Naive thymus-derived CD8-positive, alpha-beta T cell (primary cell): Measurements from ENCODE around the gene TMEM41B. TPM values are rescaled to one million over a fixed set of nuclear protein-coding genes. Genes with fewer than 3 reads are reported as not detected.
"Not testable (repeated sequence)": the region's sequence is repeated elsewhere in the genome, so short reads cannot be mapped to it uniquely, and the experiment has no call there.

Experiments
- ATAC-seq, 2 donors: fragments of 150-1000 bp; cut with Tn5 transposase in 1 of 2; sonication (Bioruptor Pico), chemical (Tn5 transposase) in 1 of 2; 1 replicate in 1 of 2; 2 replicates in 1 of 2; pipeline ENCODE4 v1.10.0; 2021; ENCODE audit warnings: mild to moderate bottlenecking in 2 of 2, moderate library complexity in 2 of 2
- POLR2A ChIA-PET: fragments of 350-600 bp; sonication (Branson Sonifier 250); formaldehyde crosslinking; loops from one replicate; lab custom pipeline; 2021; ENCODE audit warnings: antibody characterized with exemption; lab: Charles Lee
- DNase-seq, 10 donors: peaks; one replicate each; pipeline versions ENCODE4 v3.0.0 to v3.0.0-alpha.2; 2020 to 2022
- H3K27ac Mint-ChIP-seq, 10 donors: one replicate each; pipeline ENCODE4 v1.8.0; 2020 to 2022; ENCODE audit warnings: mild to moderate bottlenecking in 10 of 10, mixed read lengths in 10 of 10, moderate library complexity in 4 of 10, inconsistent platforms in 1 of 10
- H3K27me3 Mint-ChIP-seq, 5 donors: one replicate each; pipeline ENCODE4 v1.8.0; 2021 to 2022; ENCODE audit warnings: mixed read lengths in 5 of 5
- H3K36me3 Mint-ChIP-seq, 3 donors: one replicate each; pipeline ENCODE4 v1.8.0; 2020 to 2022; ENCODE audit warnings: mixed read lengths in 3 of 3, mild to moderate bottlenecking in 2 of 3, inconsistent platforms in 1 of 3
- H3K4me1 Mint-ChIP-seq, 4 donors: one replicate each; pipeline ENCODE4 v1.8.0; 2021 to 2022; ENCODE audit warnings: mixed read lengths in 4 of 4
- H3K4me3 Mint-ChIP-seq, 10 donors: one replicate each; pipeline ENCODE4 v1.8.0; 2020 to 2022; ENCODE audit warnings: mild to moderate bottlenecking in 10 of 10, mixed read lengths in 10 of 10, moderate library complexity in 6 of 10, inconsistent platforms in 1 of 10
- H3K9me3 Mint-ChIP-seq, 9 donors: one replicate each; pipeline ENCODE4 v1.8.0; 2020 to 2022; ENCODE audit warnings: mixed read lengths in 9 of 9, mild to moderate bottlenecking in 3 of 9, inconsistent platforms in 1 of 9, moderate library complexity in 1 of 9
- polyA plus RNA-seq, 3 donors: library from polyadenylated mRNA; unstranded; fragments of 300-500 nt; fragmentation: Illumina TruSeq; gene quantifications; one replicate each; pipeline ENCODE4 v1.2.3, GENCODE V29; 2021
- total RNA-seq, 8 experiments: library from RNA in 2 of 8; stranded (reverse) in 2 of 8; gene quantifications; one replicate each; pipeline ENCODE4 v1.2.3 and lab custom pipeline; 2021 to 2026

The TMEM41B gene
- total and polyA plus RNA-seq, 5 experiments from 2014 or later = 7.4 to 84.9 (median 16.3) TPM

DNA sequence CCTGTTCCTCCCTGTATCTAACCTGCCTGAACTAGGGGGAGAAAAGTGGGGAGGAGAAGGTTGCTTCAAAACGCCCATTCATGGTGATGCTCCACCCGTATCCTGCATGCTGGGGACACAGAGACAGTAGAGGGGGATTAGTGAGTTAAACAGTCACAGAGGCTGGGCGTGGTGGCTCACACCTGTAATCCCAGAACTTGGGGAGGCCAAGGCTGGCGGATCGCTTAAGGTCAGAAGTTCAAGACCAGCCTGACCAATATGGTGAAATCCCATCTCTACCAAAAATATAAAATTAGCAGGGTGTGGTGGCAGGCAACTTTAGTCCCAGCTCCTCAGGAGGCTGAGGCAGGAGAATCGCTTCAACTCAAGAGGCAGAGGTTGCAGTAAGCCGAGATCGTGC lies 47.5 kb downstream of the TMEM41B start:
- H3K27me3 Mint-ChIP-seq = peaks cover 0 to 1% (median 0%) of the 10 kb centered on the region in 5 donors
- H3K4me3 Mint-ChIP-seq = peak overlapping the region in 5 of 10 donors; percentile 87 to 91 (median 89)
- DNase-seq (no peak), ATAC-seq (no peak)
- no peaks in the 10 kb centered on the region for H3K36me3 Mint-ChIP-seq
- H3K9me3 Mint-ChIP-seq = no peaks in the 10 kb centered on the region
- POLR2A ChIA-PET = interaction anchor here (1.0 to 4.4 kb wide), 3 partner anchors 8 to 44 kb away, joined by 4 to 22 read pairs (median 6); no protein-coding TSS in a partner anchor
- H3K27ac Mint-ChIP-seq = peak overlapping the region in 1 of 10 donors; percentile 87
- peaks cover 14 to 28% (median 23%) of the 10 kb centered on the region in 4 donors for H3K4me1 Mint-ChIP-seq

DNA sequence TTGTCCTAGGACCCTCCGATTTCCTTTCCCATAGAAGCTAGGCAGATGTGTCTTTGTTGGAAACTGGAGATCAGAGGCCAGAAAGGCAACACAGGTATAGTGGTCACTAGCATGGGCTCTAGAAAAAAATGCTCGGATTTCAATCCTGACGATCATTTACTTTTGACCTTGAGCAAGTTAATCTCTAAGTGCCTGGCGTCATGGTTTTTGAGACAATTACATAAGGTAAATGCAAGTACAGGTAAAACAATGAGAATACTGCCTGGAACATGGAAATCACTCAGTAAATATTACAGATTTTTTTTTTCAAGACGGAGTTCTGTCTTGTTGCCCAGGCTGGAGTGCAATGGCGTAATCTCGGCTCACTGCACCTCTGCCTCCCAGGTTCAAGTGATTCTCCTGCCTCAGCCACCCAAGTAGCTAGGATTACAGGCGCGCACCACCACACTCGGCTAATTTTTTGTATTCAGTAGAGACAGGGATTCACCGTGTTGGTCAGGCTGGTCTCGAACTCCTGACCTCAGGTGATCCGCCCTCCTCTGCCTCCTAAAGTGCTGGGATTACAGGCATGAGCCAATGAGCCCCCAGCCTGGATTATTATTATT lies 48.2 kb downstream of the TMEM41B start:
- peak overlapping the region; percentile 51 to 96 (median 86) for H3K27ac Mint-ChIP-seq
- POLR2A ChIA-PET = interaction anchor here (1.0 to 4.4 kb wide), 6 partner anchors 9 to 195 kb away, joined by 4 to 42 read pairs (median 12); partner anchors contain the start of gene ZNF143
- no peaks in the 10 kb centered on the region for H3K36me3 Mint-ChIP-seq
- ATAC-seq (no peak), DNase-seq (no peak)
- H3K27me3 Mint-ChIP-seq = peaks cover 0 to 1% (median 0%) of the 10 kb centered on the region in 5 donors
- H3K4me3 Mint-ChIP-seq = peak overlapping the region; percentile 79 to 92 (median 88)
- H3K4me1 Mint-ChIP-seq = peaks cover 19 to 35% (median 30%) of the 10 kb centered on the region in 4 donors
- no peaks in the 10 kb centered on the region for H3K9me3 Mint-ChIP-seq

DNA sequence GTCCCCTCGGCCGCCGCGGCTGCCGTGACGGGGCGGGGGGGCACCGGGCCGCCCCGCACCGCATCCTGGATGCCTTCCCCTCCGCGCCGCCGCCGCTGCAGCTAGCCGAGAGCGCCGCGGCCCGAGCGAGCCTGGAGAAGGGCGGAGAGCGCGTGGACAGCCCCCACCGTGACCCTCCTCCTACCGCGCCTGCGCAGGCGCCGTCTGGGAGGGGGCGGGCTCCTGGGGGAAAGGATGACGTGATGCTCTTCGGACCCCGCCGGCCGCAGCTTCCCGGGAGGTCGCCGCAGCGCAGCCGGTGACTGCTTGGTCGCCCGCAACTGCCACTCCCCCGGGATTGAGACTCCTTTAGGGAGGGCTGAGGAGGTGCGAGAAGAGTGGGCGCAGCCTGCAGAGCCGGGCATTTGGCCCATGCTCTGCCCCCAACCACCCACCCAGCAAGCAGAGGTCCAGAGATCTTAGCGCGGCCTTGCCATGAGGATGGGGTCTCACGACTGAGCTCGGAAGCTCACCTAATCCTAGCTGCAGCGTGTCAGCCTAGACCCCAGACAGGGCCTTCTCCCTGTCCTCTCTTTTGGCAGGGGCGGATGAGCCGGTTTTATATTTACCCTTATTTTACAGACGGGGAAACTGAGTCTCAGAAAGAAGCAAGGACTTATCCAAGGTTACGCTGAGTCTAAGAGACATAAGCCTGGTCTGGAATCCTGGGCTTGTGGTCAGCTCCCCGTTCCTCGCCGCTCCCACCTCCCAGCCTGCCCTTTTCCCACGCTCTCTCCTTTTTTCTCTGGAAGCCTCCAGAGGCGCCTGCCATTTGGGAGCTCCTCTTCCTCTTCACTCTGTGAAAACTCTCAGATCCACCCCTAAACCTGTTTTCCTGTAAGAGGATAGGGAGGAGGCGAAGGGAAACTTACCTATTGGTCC lies 48.9 kb downstream of the TMEM41B start, which contains the start of gene DENND5A:
DENND5A (minus strand) TSS at position 140 of the 921 bp plus-strand sequence. CDS start 281 bp downstream, outside the sequence.
- Mint-ChIP-seq H3K9me3 (no peaks in the 10 kb centered on the region), H3K4me1 (peaks cover 25 to 43% (median 37%) of the 10 kb centered on the region in 4 donors), H3K27ac (peak within 1 kb of the TSS; percentile 51 to 98 (median 94)), H3K4me3 (peak within 1 kb of the TSS; percentile 87 to 100 (median 97)), H3K36me3 (no peaks in the 10 kb centered on the region), H3K27me3 (peaks cover 0 to 1% (median 0%) of the 10 kb centered on the region in 5 donors)
- ATAC-seq (peak; percentile 58 to 63), DNase-seq (peak; percentile 17 to 76 (median 42))
- POLR2A ChIA-PET = interaction anchor here (0.9 to 4.4 kb wide), 8 partner anchors 9 to 196 kb away, joined by 3 to 42 read pairs (median 4); partner anchors contain the start of genes TMEM41B and ZNF143

- POLR2A ChIA-PET = interaction anchor here (0.6 to 4.4 kb wide), 9 partner anchors 10 to 270 kb away, joined by 3 to 42 read pairs (median 5); partner anchors contain the start of genes TMEM41B and ZNF143
- no peaks in the 10 kb centered on the region for H3K36me3 Mint-ChIP-seq
- peaks cover 30 to 49% (median 45%) of the 10 kb centered on the region in 4 donors for H3K4me1 Mint-ChIP-seq
- H3K27me3 Mint-ChIP-seq = peaks cover 0 to 1% (median 0%) of the 10 kb centered on the region in 5 donors
- H3K27ac Mint-ChIP-seq = peak overlapping the region; percentile 48 to 98 (median 94)
- H3K4me3 Mint-ChIP-seq = peak overlapping the region; percentile 87 to 100 (median 97)
- no peaks in the 10 kb centered on the region for H3K9me3 Mint-ChIP-seq
- DNase-seq (peak in 5 of 10 donors; percentile 15 to 39 (median 18)), ATAC-seq (peak; percentile 46 to 53)
Measured at GRCh38 chr11:9264316-9265210, 49.8 kb downstream of the TMEM41B start.

GRCh38 chr11:9263840-9264315 lies 50.5 kb downstream of the TMEM41B start:
- ATAC-seq = peak; percentile 65 to 66
- Mint-ChIP-seq H3K9me3 (no peaks in the 10 kb centered on the region), H3K4me1 (peaks cover 30 to 53% (median 45%) of the 10 kb centered on the region in 4 donors), H3K36me3 (no peaks in the 10 kb centered on the region), H3K4me3 (peak overlapping the region; percentile 87 to 100 (median 97)), H3K27ac (peak overlapping the region; percentile 48 to 98 (median 94)), H3K27me3 (peaks cover 0 to 1% (median 0%) of the 10 kb centered on the region in 5 donors)
- DNase-seq = peak in 6 of 10 donors; percentile 7 to 57 (median 38)
- POLR2A ChIA-PET = interaction anchor here (0.7 to 4.4 kb wide), 6 partner anchors 11 to 197 kb away, joined by 3 to 42 read pairs (median 11); partner anchors contain the start of genes TMEM41B and ZNF143

GRCh38 chr11:9260838-9261146 lies 53.6 kb downstream of the TMEM41B start:
- Mint-ChIP-seq H3K4me3 (peak overlapping the region; percentile 25 to 79 (median 66)), H3K27ac (peak overlapping the region in 9 of 10 donors; percentile 45 to 86 (median 68)), H3K4me1 (peaks cover 28 to 54% (median 45%) of the 10 kb centered on the region in 4 donors), H3K36me3 (peaks cover 0 to 11% (median 3%) of the 10 kb centered on the region in 3 donors)
- peak in 1 of 2 donors; percentile 21 for ATAC-seq
- not testable (repeated sequence) for H3K9me3 Mint-ChIP-seq, H3K27me3 Mint-ChIP-seq
- POLR2A ChIA-PET = interaction anchor here (0.5 to 1.4 kb wide), 4 partner anchors 8 to 200 kb away, joined by 3 to 9 read pairs (median 4); partner anchors contain the start of gene ZNF143
- peak in 2 of 10 donors; percentile 17 to 22 for DNase-seq

DNA sequence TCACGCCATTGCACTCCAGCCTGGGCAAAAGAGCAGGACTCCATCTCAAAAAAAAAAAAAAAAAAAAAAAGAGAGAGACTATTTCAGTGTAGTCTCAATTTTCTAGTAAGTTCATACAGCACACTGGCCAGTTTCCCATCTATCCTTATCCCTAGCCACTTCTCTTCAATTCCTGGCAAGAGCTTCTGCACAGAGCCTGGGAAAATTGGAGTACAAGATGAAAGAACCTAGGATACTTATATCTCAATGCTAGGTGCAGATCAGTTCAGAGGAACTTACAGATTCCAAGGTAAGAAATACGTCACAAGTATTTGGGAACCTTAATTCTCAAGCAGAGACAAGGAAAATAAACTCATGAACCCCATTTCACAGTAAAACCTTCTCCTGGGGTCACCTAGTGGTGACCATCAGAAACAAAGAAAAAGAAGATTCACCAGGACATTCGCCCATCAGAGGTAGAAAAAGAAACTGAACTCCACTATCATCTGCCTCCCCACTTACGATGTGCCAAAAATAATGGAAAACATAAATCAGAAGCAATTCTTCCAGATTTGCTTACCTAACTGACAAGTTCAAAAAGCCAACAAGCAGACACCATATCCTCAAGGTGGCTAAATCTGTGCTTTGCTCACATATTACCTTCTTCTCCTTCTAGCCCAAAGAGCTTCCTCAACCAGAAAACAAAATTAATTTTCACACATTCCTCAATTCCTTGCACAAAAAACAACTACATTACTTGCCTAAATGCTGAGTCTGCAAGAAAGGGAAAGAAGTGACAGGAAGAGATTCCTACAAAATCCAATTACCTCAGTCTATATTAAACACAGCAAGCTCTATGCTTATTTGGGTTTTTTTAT lies 54.2 kb downstream of the TMEM41B start:
- H3K36me3 Mint-ChIP-seq = peaks cover 0 to 17% (median 3%) of the 10 kb centered on the region in 3 donors
- peak overlapping the region in 9 of 10 donors; percentile 20 to 72 (median 60) for H3K4me3 Mint-ChIP-seq
- no peak for DNase-seq
- H3K9me3 Mint-ChIP-seq = no peaks in the 10 kb centered on the region
- peak overlapping the region in 5 of 10 donors; percentile 2 to 66 (median 61) for H3K27ac Mint-ChIP-seq
- peaks cover 28 to 54% (median 43%) of the 10 kb centered on the region in 4 donors for H3K4me1 Mint-ChIP-seq
- H3K27me3 Mint-ChIP-seq = no peaks in the 10 kb centered on the region
- no peak for ATAC-seq
- POLR2A ChIA-PET = interaction anchor here (0.5 to 1.4 kb wide), 6 partner anchors 8 to 299 kb away, joined by 3 to 9 read pairs (median 4); partner anchors contain the start of gene ZNF143

DNA sequence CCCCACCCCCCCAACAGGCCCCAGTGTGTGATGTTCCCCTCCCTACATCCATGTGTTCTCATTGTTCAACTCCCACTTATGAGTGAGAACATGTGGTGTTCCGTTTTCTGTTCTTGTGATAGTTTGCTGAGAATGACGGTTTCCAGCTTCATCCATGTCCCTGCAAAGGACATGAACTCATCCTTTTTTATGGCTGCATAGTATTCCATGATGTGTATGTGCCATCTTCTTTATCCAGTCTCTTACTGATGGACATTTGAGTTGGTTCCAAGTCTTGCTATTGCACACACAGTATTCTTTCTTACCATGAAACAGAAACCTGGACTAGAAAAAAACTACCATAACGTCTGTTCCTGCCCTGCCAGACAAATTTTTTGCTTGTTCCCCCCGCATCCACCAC lies 56.1 kb downstream of the TMEM41B start:
- DNase-seq, POLR2A ChIA-PET, ATAC-seq, H3K9me3 Mint-ChIP-seq, H3K27me3 Mint-ChIP-seq, H3K4me3 Mint-ChIP-seq: not testable (repeated sequence)
- Mint-ChIP-seq H3K4me1 (peaks cover 29 to 60% (median 41%) of the 10 kb centered on the region in 4 donors), H3K27ac (peak overlapping the region in 3 of 10 donors; percentile 11 to 43 (median 11)), H3K36me3 (peaks cover 0 to 22% (median 7%) of the 10 kb centered on the region in 3 donors)

GRCh38 chr11:9254416-9254815 lies 60.0 kb downstream of the TMEM41B start:
- Mint-ChIP-seq H3K27me3 (no peaks in the 10 kb centered on the region), H3K27ac (peak overlapping the region in 8 of 10 donors; percentile 0 to 78 (median 34)), H3K4me1 (peaks cover 18 to 64% (median 40%) of the 10 kb centered on the region in 4 donors), H3K4me3 (peak overlapping the region in 1 of 10 donors; percentile 13), H3K36me3 (peaks cover 0 to 22% (median 7%) of the 10 kb centered on the region in 3 donors), H3K9me3 (no peaks in the 10 kb centered on the region)
- ATAC-seq (no peak), DNase-seq (no peak)
- POLR2A ChIA-PET = interaction anchor here (1.1 to 4.9 kb wide), 2 partner anchors 10 to 207 kb away, joined by 3 to 42 read pairs; partner anchors contain the start of genes DENND5A and ZNF143

DNA sequence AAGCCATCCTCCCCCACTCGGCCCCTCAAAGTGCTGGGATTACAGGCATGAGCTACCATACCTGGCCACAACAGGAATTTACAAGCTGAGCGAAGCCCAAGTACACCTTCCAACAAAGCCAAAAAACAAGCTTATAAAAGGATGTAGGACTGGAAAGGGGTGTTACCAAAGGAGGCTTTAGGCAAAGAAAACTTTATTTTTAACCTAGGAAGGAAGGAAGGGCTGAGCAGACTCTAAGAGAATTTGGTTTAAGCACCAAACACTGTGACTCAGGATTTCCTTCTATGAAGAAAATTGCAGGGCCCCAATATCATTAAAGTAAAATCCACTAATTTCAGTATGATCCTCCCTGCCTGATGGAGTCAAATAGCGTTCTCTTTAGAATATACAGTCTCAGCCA lies 61.3 kb downstream of the TMEM41B start:
- ATAC-seq = no peak
- no peak for DNase-seq
- Mint-ChIP-seq H3K4me1 (peaks cover 20 to 66% (median 51%) of the 10 kb centered on the region in 4 donors), H3K4me3 (peak overlapping the region in 6 of 10 donors; percentile 11 to 72 (median 29)), H3K36me3 (peaks cover 0 to 17% (median 5%) of the 10 kb centered on the region in 3 donors), H3K27ac (peak overlapping the region in 9 of 10 donors; percentile 55 to 91 (median 75)), H3K9me3 (no peaks in the 10 kb centered on the region), H3K27me3 (no peaks in the 10 kb centered on the region)
- POLR2A ChIA-PET = interaction anchor here (4.9 kb wide), 1 partner anchor 11 kb away, joined by 42 read pairs; the partner anchor contains the start of gene DENND5A
